A549 (cell line): Measurements from ENCODE around the gene CDC40. TPM values are rescaled to one million over a fixed set of nuclear protein-coding genes. Genes with fewer than 3 reads are reported as not detected.

Source experiments
- ATAC-seq, 2 experiments: fragments of 200-7000 bp in 1 of 2; fragments of >200 bp in 1 of 2; cut with Nextera tagmentation in 1 of 2; cut with Tn5 transposase in 1 of 2; 3 replicates each; pipeline versions ENCODE4 v1.8.0 to v1.9.1; 2018 to 2020; ENCODE audit warnings: mild to moderate bottlenecking in 1 of 2, moderate library complexity in 1 of 2
- CTCF ChIA-PET: fragments of 300-600 bp; sonication (Branson Sonifier 250); formaldehyde crosslinking; extraction: SDS; loops from one replicate; lab custom pipeline; 2021; ENCODE audit warnings: antibody characterized with exemption, inconsistent platforms; lab: Yijun Ruan, JAX
- POLR2A ChIA-PET: fragments of 350-600 bp; formaldehyde crosslinking; extraction: SDS; loops from one replicate; lab custom pipeline; 2021; ENCODE audit warnings: antibody characterized with exemption, inconsistent platforms; lab: Yijun Ruan, JAX
- DNase-seq, 2 experiments: peaks; one replicate each; pipeline versions ENCODE4 v3.0.0 to v3.0.0-alpha.2; 2011 to 2016; ENCODE audit warnings: low read depth in 1 of 2, low spot score in 1 of 2
- FAIRE-seq: peaks from 2 replicates; lab custom pipeline; 2011; peaks lifted over from hg19 to GRCh38; lab: Jason Lieb, UNC
- H3K27ac ChIP-seq, 2 experiments: fragments of >200 bp; sonication (Bioruptor Twin); formaldehyde crosslinking; 3 replicates each; pipeline ENCODE4 v1.5.1; 2016 to 2017
- H3K4me1 ChIP-seq: fragments of >200 bp; sonication (Bioruptor Twin); formaldehyde crosslinking; 3 replicates; pipeline ENCODE4 v1.6.1; 2016
- H3K4me2 ChIP-seq: fragments of >200 bp; sonication (Bioruptor Twin); formaldehyde crosslinking; 3 replicates; pipeline ENCODE4 v1.6.1; 2016
- H3K4me3 ChIP-seq: fragments of >200 bp; sonication (Bioruptor Twin); formaldehyde crosslinking; 3 replicates; pipeline ENCODE4 v1.5.1; 2016
- H3K9me3 ChIP-seq: fragments of >200 bp; sonication (Bioruptor Twin); formaldehyde crosslinking; 3 replicates; pipeline ENCODE4 v1.6.1; 2016
- CHD2 ChIP-seq: fragments of 150-350 bp; IDR thresholded peaks from 2 replicates; pipeline ENCODE4 v1.6.1; 2014; ENCODE audit warnings: low read length; ENCODE audit not compliant: partially characterized antibody
- CTCF ChIP-seq: fragments of >200 bp; sonication (Bioruptor Twin); formaldehyde crosslinking; IDR thresholded peaks from 3 replicates; pipeline ENCODE4 v1.5.1; 2016
- ESRRA ChIP-seq: fragments of 150-350 bp; IDR thresholded peaks from 2 replicates; pipeline ENCODE4 v1.6.1; 2014; ENCODE audit warnings: mild to moderate bottlenecking, low read length, borderline replicate concordance
- HDAC2 ChIP-seq: fragments of 200-600 bp; sonication (generic); IDR thresholded peaks from 2 replicates; pipeline ENCODE4 v1.6.1; 2016
- HES2 ChIP-seq: fragments of >200 bp; sonication (Bioruptor Twin); formaldehyde crosslinking; IDR thresholded peaks from 2 replicates; pipeline ENCODE4 v1.6.1; 2016
- HEYL ChIP-seq: fragments of 250-450 bp; sonication (Bioruptor Pico); IDR thresholded peaks from 2 replicates; pipeline ENCODE4 v1.8.0; 2021; ENCODE audit warnings: mild to moderate bottlenecking, moderate library complexity
- HOXB13 ChIP-seq: fragments of 250-450 bp; sonication (Bioruptor Pico); IDR thresholded peaks from 2 replicates; pipeline ENCODE4 v1.5.0; 2020; ENCODE audit warnings: low read depth, mild to moderate bottlenecking, moderate library complexity
- HOXB5 ChIP-seq: fragments of 250-450 bp; sonication (Bioruptor Pico); IDR thresholded peaks from 2 replicates; pipeline ENCODE4 v1.5.0; 2020; ENCODE audit warnings: mild to moderate bottlenecking, moderate library complexity
- JUNB ChIP-seq: fragments of >200 bp; sonication (Bioruptor Twin); formaldehyde crosslinking; IDR thresholded peaks from 2 replicates; pipeline ENCODE4 v1.6.1; 2016
- KDM1A ChIP-seq: fragments of 200-600 bp; sonication (generic); IDR thresholded peaks from 2 replicates; pipeline ENCODE4 v1.6.1; 2016; ENCODE audit warnings: low read depth, mild to moderate bottlenecking
- KDM5A ChIP-seq: fragments of 200-600 bp; sonication (generic); IDR thresholded peaks from 2 replicates; pipeline ENCODE4 v1.6.1; 2016; ENCODE audit warnings: antibody characterized with exemption, mild to moderate bottlenecking
- MAFK ChIP-seq: fragments of 450-650 bp; IDR thresholded peaks from 2 replicates; pipeline ENCODE4 v1.6.1; 2014; ENCODE audit not compliant: partially characterized antibody
- MAX ChIP-seq: IDR thresholded peaks from 2 replicates; pipeline ENCODE4 v1.6.1; 2012
- MYC ChIP-seq: IDR thresholded peaks from 2 replicates; pipeline ENCODE4 v1.6.1; 2012; ENCODE audit warnings: mild to moderate bottlenecking, inconsistent platforms, low read length, improper control_type of control experiment, borderline replicate concordance
- POLR2A ChIP-seq: IDR thresholded peaks from 2 replicates; pipeline ENCODE4 v1.6.1; 2012; ENCODE audit warnings: mild to moderate bottlenecking, low read length
- POLR2AphosphoS2 ChIP-seq: conservative IDR thresholded peaks from 2 replicates; pipeline ENCODE4 v1.6.1; 2012; ENCODE audit warnings: low read length, improper control_type of control experiment, inconsistent platforms
- RAD21 ChIP-seq, 2 experiments: fragments of >200 bp in 1 of 2; sonication (Bioruptor Twin) in 1 of 2; formaldehyde crosslinking in 1 of 2; IDR thresholded peaks in 1 of 2; conservative IDR thresholded peaks in 1 of 2; 2 replicates in 1 of 2; 3 replicates in 1 of 2; pipeline ENCODE4 v1.6.1; 2012 to 2018; ENCODE audit warnings: inconsistent platforms in 1 of 2
- RARB ChIP-seq: fragments of 250-450 bp; sonication (Bioruptor Pico); IDR thresholded peaks from 2 replicates; pipeline ENCODE4 v1.8.0; 2021; ENCODE audit warnings: mild to moderate bottlenecking, moderate library complexity
- RCOR1 ChIP-seq: fragments of 150-350 bp; IDR thresholded peaks from 2 replicates; pipeline ENCODE4 v1.6.1; 2014; ENCODE audit warnings: antibody characterized with exemption, low read length, low read depth
- ZNF302 ChIP-seq: fragments of 250-450 bp; sonication (Bioruptor Pico); IDR thresholded peaks from 2 replicates; pipeline ENCODE4 v1.9.0; 2021; ENCODE audit warnings: inconsistent platforms, mild to moderate bottlenecking, moderate library complexity
- WGBS: methylation state at CpG from one replicate; pipeline ENCODE4 v1.1.6; 2017; ENCODE audit errors: missing lambda C conversion rate; 5-methylcytosine and 5-hydroxymethylcytosine counted together
- polyA plus RNA-seq, 4 experiments: library from polyadenylated mRNA; depleted of rRNA in 3 of 4; stranded (reverse); fragments of >200 nt; fragmentation: RNase III in 1 of 4; extraction: RNeasy Plus Mini Kit Qiagen cat#74134 plus additional on column Dnase treatment in 1 of 4; gene quantifications; 2 replicates in 3 of 4; 3 replicates in 1 of 4; pipeline ENCODE4 v1.2.3, GENCODE V29; 2011 to 2017

The CDC40 gene
- polyA plus RNA-seq, 2 of the 4 experiments (the other 2 are of a cell fraction) = 11.6 to 22.2 TPM

GRCh38 chr6:110207652-110208051 lies 27.4 kb downstream of the CDC40 start (continued):
- TF ChIP-seq MAX = no peak
- TF ChIP-seq RAD21 (conservative IDR thresholded peaks at IDR 0.05 in 1 of 2, IDR thresholded peaks at IDR 0.05 in 1 of 2) = no peak
- TF ChIP-seq HES2 = no peak
- TF ChIP-seq KDM1A = no peak
- no peak for TF ChIP-seq HOXB5 (CRISPR knock-in tag)
- no peak for TF ChIP-seq MAFK
- no peak for TF ChIP-seq RCOR1
- TF ChIP-seq HOXB13 = no peak
- TF ChIP-seq HEYL = no peak

GRCh38 chr6:110211753-110212152 lies 31.5 kb downstream of the CDC40 start:
- ATAC-seq (no peak), DNase-seq (no peak), FAIRE-seq (no peak)
- Histone ChIP-seq H3K4me1 (no peaks in the 10 kb centered on the region), H3K27ac (no peak overlapping the region), H3K4me3 (no peak overlapping the region), H3K9me3 (no peaks in the 10 kb centered on the region), H3K4me2 (no peak overlapping the region)
- ChIA-PET POLR2A (no interaction called here), CTCF (no interaction called here)
- TF ChIP-seq POLR2A = no peak
- WGBS = 86% methylated on average over 1 of the region's 1 CpG

GRCh38 chr6:110214338-110214737 lies 34.1 kb downstream of the CDC40 start:
- ATAC-seq (no peak), FAIRE-seq (no peak), DNase-seq (no peak)
- ChIA-PET CTCF (interaction anchor here (1.4 to 1.6 kb wide), 2 partner anchors 36 to 161 kb away, joined by 3 read pairs; no protein-coding TSS in a partner anchor), POLR2A (no interaction called here)
- Histone ChIP-seq H3K9me3 (no peaks in the 10 kb centered on the region), H3K4me1 (no peaks in the 10 kb centered on the region), H3K4me3 (no peak overlapping the region), H3K27ac (no peak overlapping the region), H3K4me2 (no peak overlapping the region)
- WGBS = 50% methylated on average over 1 of the region's 1 CpG
- TF ChIP-seq HDAC2 (no peak), RARB (CRISPR knock-in tag) (no peak), HOXB13 (no peak), JUNB (no peak), POLR2AphosphoS2 (no peak), CHD2 (no peak), KDM1A (no peak), CTCF (no peak)

GRCh38 chr6:110216140-110216539 lies 35.9 kb downstream of the CDC40 start:
- TF ChIP-seq ZNF302 (no peak), ESRRA (no peak), KDM5A (no peak), MYC (no peak)
- DNase-seq = no peak
- H3K27ac ChIP-seq = no peak overlapping the region
- H3K9me3 ChIP-seq = no peaks in the 10 kb centered on the region
- H3K4me1 ChIP-seq = no peaks in the 10 kb centered on the region
- no peak for FAIRE-seq
- ChIA-PET CTCF (no interaction called here), POLR2A (no interaction called here)
- H3K4me2 ChIP-seq = no peak overlapping the region
- H3K4me3 ChIP-seq = no peak overlapping the region
- ATAC-seq = no peak
- 89% methylated on average over 5 of the region's 5 CpGs for WGBS
